ENCODE measurements around the gene LIPC. TPM values are rescaled to one million over a fixed set of nuclear protein-coding genes. Genes with fewer than 3 reads are reported as not detected.

LIPC gene
- total and polyA plus RNA-seq, 2 donors (not counting 3 experiments of a cell fraction or from before 2014, with no cell fraction given) = not detected

- Histone ChIP-seq H4K20me1 (replicated peaks; ENCODE audit: control insufficient read depth, extremely low read depth, insufficient read depth, low read length) (no peaks in the 10 kb centered on the region), H3K27me3 (ENCODE audit: control insufficient read depth in 2 of 2, insufficient read depth in 2 of 2, low read length in 2 of 2) (no peaks in the 10 kb centered on the region), H3K9ac (replicated peaks; ENCODE audit: extremely low read depth, insufficient read depth, low read length) (no peak overlapping the region), H3K79me2 (ENCODE audit: control insufficient read depth, insufficient read depth, low read length) (no peaks in the 10 kb centered on the region), H3K4me3 (replicated peaks in 1 of 3; ENCODE audit: insufficient read depth in 1 of 3, low read depth in 1 of 3, low read length in 3 of 3) (no peak overlapping the region), H3K36me3 (ENCODE audit: control insufficient read depth in 2 of 2, extremely low read depth in 1 of 2, insufficient read depth in 2 of 2, low read length in 2 of 2) (no peaks in the 10 kb centered on the region), H3K27ac (ENCODE audit: insufficient read depth, low read depth, low read length) (no peak overlapping the region), H2AFZ (ENCODE audit: low read depth, low read length) (no peak overlapping the region), H3K9me3 (replicated peaks; ENCODE audit: control insufficient read depth, insufficient read depth, low read length) (no peaks in the 10 kb centered on the region), H3K4me1 (ENCODE audit: control insufficient read depth, extremely low read depth, insufficient read depth, low read length) (no peaks in the 10 kb centered on the region), H3K4me2 (ENCODE audit: insufficient read depth, low read length) (no peak overlapping the region), H3K9me1 (replicated peaks; ENCODE audit: control insufficient read depth, extremely low read depth, insufficient read depth, low read length) (no peaks in the 10 kb centered on the region)
- intact Hi-C loops (cut with micrococcal nuclease) = no loop called here
- POLR2A ChIA-PET = no interaction called here
- dilution Hi-C loops (cut with MboI; ENCODE audit: extremely low pct_ligation_motif_present, low sequenced_read_pairs) = no loop called here
- FAIRE-seq (peak; percentile 38), DNase-seq (ENCODE audit: low read depth, low spot score) (no peak)
- no TSS peak for BruUV-seq (replicated peaks)
- CTCF ChIA-PET = interaction anchor here (1.3 kb wide), 1 partner anchor 11 kb away, joined by 3 read pairs; no protein-coding TSS in a partner anchor
- no peak for TF ChIP-seq GATA2 (IDR thresholded peaks at IDR 0.05; ENCODE audit: insufficient read depth, insufficient read length, low read depth, low read length)
- TF ChIP-seq, protein P1, sequence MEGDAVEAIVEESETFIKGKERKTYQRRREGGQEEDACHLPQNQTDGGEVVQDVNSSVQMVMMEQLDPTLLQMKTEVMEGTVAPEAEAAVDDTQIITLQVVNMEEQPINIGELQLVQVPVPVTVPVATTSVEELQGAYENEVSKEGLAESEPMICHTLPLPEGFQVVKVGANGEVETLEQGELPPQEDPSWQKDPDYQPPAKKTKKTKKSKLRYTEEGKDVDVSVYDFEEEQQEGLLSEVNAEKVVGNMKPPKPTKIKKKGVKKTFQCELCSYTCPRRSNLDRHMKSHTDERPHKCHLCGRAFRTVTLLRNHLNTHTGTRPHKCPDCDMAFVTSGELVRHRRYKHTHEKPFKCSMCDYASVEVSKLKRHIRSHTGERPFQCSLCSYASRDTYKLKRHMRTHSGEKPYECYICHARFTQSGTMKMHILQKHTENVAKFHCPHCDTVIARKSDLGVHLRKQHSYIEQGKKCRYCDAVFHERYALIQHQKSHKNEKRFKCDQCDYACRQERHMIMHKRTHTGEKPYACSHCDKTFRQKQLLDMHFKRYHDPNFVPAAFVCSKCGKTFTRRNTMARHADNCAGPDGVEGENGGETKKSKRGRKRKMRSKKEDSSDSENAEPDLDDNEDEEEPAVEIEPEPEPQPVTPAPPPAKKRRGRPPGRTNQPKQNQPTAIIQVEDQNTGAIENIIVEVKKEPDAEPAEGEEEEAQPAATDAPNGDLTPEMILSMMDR (IDR thresholded peaks at IDR 0.05; ENCODE audit: extremely low read depth in 1 of 2, insufficient read depth in 1 of 2, low read depth in 1 of 2, low read length in 2 of 2) = no peak
- TF ChIP-seq MAX (IDR thresholded peaks at IDR 0.05; ENCODE audit: insufficient read depth, insufficient read length) = no peak
- no peak for TF ChIP-seq POLR2AphosphoS5 (IDR thresholded peaks at IDR 0.05; ENCODE audit: insufficient read depth, low read depth, low read length)
Measured at GRCh38 chr15:58426501-58426900, 5.3 kb upstream of the LIPC start.

DNA sequence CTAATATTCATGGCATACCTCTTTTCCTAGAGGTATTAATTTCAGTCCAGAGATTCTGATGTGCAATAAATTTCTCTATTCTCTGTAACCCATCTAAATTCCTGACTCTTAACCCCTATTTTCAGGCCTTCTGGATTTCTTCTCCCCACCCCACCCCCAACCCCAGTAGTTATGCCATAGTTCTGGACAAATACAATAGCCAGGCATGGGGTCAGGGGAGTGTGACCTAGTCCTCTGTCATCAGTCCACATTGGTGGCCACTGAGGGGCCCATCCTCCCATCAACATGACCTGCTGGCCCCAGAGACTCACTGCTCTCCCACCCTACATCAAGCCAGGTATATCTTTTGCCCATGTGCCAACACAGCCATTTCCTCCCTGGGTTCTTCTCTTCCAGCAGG lies 3.8 kb upstream of the LIPC start:
- Histone ChIP-seq H3K36me3 (ENCODE audit: control insufficient read depth in 2 of 2, extremely low read depth in 1 of 2, insufficient read depth in 2 of 2, low read length in 2 of 2) (no peaks in the 10 kb centered on the region), H3K9me3 (replicated peaks; ENCODE audit: control insufficient read depth, insufficient read depth, low read length) (no peaks in the 10 kb centered on the region), H3K27me3 (ENCODE audit: control insufficient read depth in 2 of 2, insufficient read depth in 2 of 2, low read length in 2 of 2) (no peaks in the 10 kb centered on the region), H3K79me2 (ENCODE audit: control insufficient read depth, insufficient read depth, low read length) (no peaks in the 10 kb centered on the region), H3K4me1 (ENCODE audit: control insufficient read depth, extremely low read depth, insufficient read depth, low read length) (no peaks in the 10 kb centered on the region), H3K27ac (ENCODE audit: insufficient read depth, low read depth, low read length) (no peak overlapping the region), H3K9ac (replicated peaks; ENCODE audit: extremely low read depth, insufficient read depth, low read length) (no peak overlapping the region), H4K20me1 (replicated peaks; ENCODE audit: control insufficient read depth, extremely low read depth, insufficient read depth, low read length) (no peaks in the 10 kb centered on the region), H2AFZ (ENCODE audit: low read depth, low read length) (no peak overlapping the region), H3K4me3 (replicated peaks in 1 of 3; ENCODE audit: insufficient read depth in 1 of 3, low read depth in 1 of 3, low read length in 3 of 3) (no peak overlapping the region), H3K9me1 (replicated peaks; ENCODE audit: control insufficient read depth, extremely low read depth, insufficient read depth, low read length) (no peaks in the 10 kb centered on the region), H3K4me2 (ENCODE audit: insufficient read depth, low read length) (no peak overlapping the region)
- intact Hi-C loops (cut with micrococcal nuclease) (no loop called here), dilution Hi-C loops (cut with MboI; ENCODE audit: extremely low pct_ligation_motif_present, low sequenced_read_pairs) (no loop called here)
- TF ChIP-seq JUN (IDR thresholded peaks at IDR 0.05; ENCODE audit: borderline replicate concordance, insufficient read depth, insufficient read length, low read depth) (no peak), FOS (IDR thresholded peaks at IDR 0.05; ENCODE audit: borderline replicate concordance, insufficient read depth, low read length) (no peak), POLR2A (IDR thresholded peaks at IDR 0.05; ENCODE audit: low read depth, low read length) (no peak), MAX (IDR thresholded peaks at IDR 0.05; ENCODE audit: insufficient read depth, insufficient read length) (no peak), EZH2 (IDR thresholded peaks at IDR 0.05; ENCODE audit: borderline replicate concordance, low read depth, low read length, severe bottlenecking) (no peak), MYC (IDR thresholded peaks at IDR 0.05; ENCODE audit: low read depth, low read length) (no peak), POLR2AphosphoS5 (IDR thresholded peaks at IDR 0.05; ENCODE audit: insufficient read depth, low read depth, low read length) (no peak), GATA2 (IDR thresholded peaks at IDR 0.05; ENCODE audit: insufficient read depth, insufficient read length, low read depth, low read length) (no peak)
- TF ChIP-seq, protein P1 (IDR thresholded peaks at IDR 0.05; ENCODE audit: extremely low read depth in 1 of 2, insufficient read depth in 1 of 2, low read depth in 1 of 2, low read length in 2 of 2) = no peak
- POLR2A ChIA-PET = no interaction called here
- BruUV-seq (replicated peaks) = no TSS peak
- no peak for FAIRE-seq
- CTCF ChIA-PET = no interaction called here
- DNase-seq (ENCODE audit: low read depth, low spot score) = no peak

Data from endothelial cell of umbilical vein (primary cell).